Measurements from ENCODE around the gene NPY5R. TPM values are rescaled to one million over a fixed set of nuclear protein-coding genes. Genes with fewer than 3 reads are reported as not detected.

The NPY5R gene
- total and polyA plus RNA-seq, 2 of the 4 experiments (the other 2 are of a cell fraction): not detected

GRCh38 chr4:163350672-163351071 is 7.0 kb downstream of the NPY5R start (continued):
- TF ChIP-seq FOS (IDR thresholded peaks at IDR 0.05; ENCODE audit: low read depth, low read length) (no peak), RCOR1 (IDR thresholded peaks at IDR 0.05; ENCODE audit: insufficient replicate concordance, low read length) (no peak), POLR2A (IDR thresholded peaks at IDR 0.05; ENCODE audit: low read depth, low read length) (no peak), MAZ (IDR thresholded peaks at IDR 0.05; ENCODE audit: borderline replicate concordance, low read depth, low read length) (no peak)

GRCh38 chr4:163353054-163353453 is 9.4 kb downstream of the NPY5R start:
- H3K18ac ChIP-seq (ENCODE audit: low read depth, low read length): no peak overlapping the region
- H3K4me3 ChIP-seq (ENCODE audit: insufficient read depth, low read depth, low read length): no peak overlapping the region
- POLR2A ChIA-PET (ENCODE audit: unreplicated experiment): no interaction called here
- no peak overlapping the region for H3K23ac ChIP-seq (ENCODE audit: low read depth, low read length)
- intact Hi-C loops (cut with micrococcal nuclease): no loop called here
- no peaks in the 10 kb centered on the region for H3K9me1 ChIP-seq (ENCODE audit: insufficient read depth, low read length)
- H4K20me1 ChIP-seq (ENCODE audit: insufficient read depth, low read length): no peaks in the 10 kb centered on the region
- no peak overlapping the region for H2AFZ ChIP-seq (replicated peaks; ENCODE audit: low read length, poor library complexity)
- H2BK5ac ChIP-seq (ENCODE audit: low read depth, low read length, poor library complexity, severe bottlenecking): no peak overlapping the region
- no peak overlapping the region for H3K9ac ChIP-seq (ENCODE audit: low read depth, low read length)
- no TSS peak for BruUV-seq (replicated peaks)
- no peaks in the 10 kb centered on the region for H3K4me1 ChIP-seq (ENCODE audit: control insufficient read depth, insufficient read depth, low read length)
- H3K27ac ChIP-seq (ENCODE audit: insufficient read depth, low read length): no peak overlapping the region
- TF ChIP-seq RAD21 (IDR thresholded peaks at IDR 0.05; ENCODE audit: low read length) (no peak), POLR2A (IDR thresholded peaks at IDR 0.05; ENCODE audit: low read depth, low read length) (no peak), USF2 (IDR thresholded peaks at IDR 0.05; ENCODE audit: low read depth, low read length) (no peak), MAZ (IDR thresholded peaks at IDR 0.05; ENCODE audit: borderline replicate concordance, low read depth, low read length) (no peak)
- no peak overlapping the region for H3K4me2 ChIP-seq (ENCODE audit: low read depth, low read length)
- H2AK9ac ChIP-seq (replicated peaks; ENCODE audit: low read depth, low read length, poor library complexity): no peak overlapping the region
- H3K27me3 ChIP-seq (ENCODE audit: control insufficient read depth, insufficient read depth, low read length): no peaks in the 10 kb centered on the region
- H4K5ac ChIP-seq (ENCODE audit: low read depth, low read length): no peak overlapping the region
- dilution Hi-C loops (cut with HindIII; ENCODE audit: low sequenced_read_pairs, unreplicated experiment): no loop called here
- H2BK120ac ChIP-seq (ENCODE audit: low read depth, low read length): no peak overlapping the region
- no peak overlapping the region for H4K91ac ChIP-seq (ENCODE audit: insufficient read depth, low read depth, low read length)
- H3K79me1 ChIP-seq (ENCODE audit: low read depth in 1 of 2, low read length in 2 of 2): no peaks in the 10 kb centered on the region
- ATAC-seq (ENCODE audit: low read depth) (no peak), DNase-seq (no peak)
- no peak overlapping the region for H3K56ac ChIP-seq (ENCODE audit: extremely low read depth, insufficient read depth, low read length)
- no peak overlapping the region for H2AK5ac ChIP-seq (ENCODE audit: low read depth, low read length)
- H3K36me3 ChIP-seq (ENCODE audit: control insufficient read depth, insufficient read depth, low read length): no peaks in the 10 kb centered on the region
- CTCF ChIA-PET: no interaction called here
- no peak overlapping the region for H3K14ac ChIP-seq (replicated peaks; ENCODE audit: low read depth, low read length)
- H3K9me3 ChIP-seq (ENCODE audit: control insufficient read depth, insufficient read depth, low read length): no peaks in the 10 kb centered on the region
- no peak overlapping the region for H2BK20ac ChIP-seq (ENCODE audit: low read depth, low read length)
- no peak overlapping the region for H2BK15ac ChIP-seq (ENCODE audit: low read depth, low read length)
- no peak overlapping the region for H3K4ac ChIP-seq (ENCODE audit: low read depth, low read length)
- no peak overlapping the region for H4K8ac ChIP-seq (ENCODE audit: low read depth in 2 of 2, low read length in 2 of 2)
- in situ Hi-C loops (cut with MboI; ENCODE audit: low sequenced_read_pairs): no loop called here
- WGBS, 2 experiments (ENCODE audit: extremely low coverage in 2 of 2, insufficient read length in 1 of 2): no CpG with 5 or more reads among the region's 3 CpGs

All from IMR-90 (cell line).